ENCODE measurements around the gene FMO2.

- TF ChIP-seq CTCF (IDR thresholded peaks at IDR 0.05; ENCODE audit: insufficient read depth, low read length, poor library complexity, severe bottlenecking) (no peak), EZH2phosphoT487 (conservative IDR thresholded peaks at IDR 0.05; ENCODE audit: low read length) (no peak)
Observed at GRCh38 chr1:171137580-171137979, 47.5 kb upstream of the FMO2 start.

Data from SU-DHL-6 (cell line).